H1 (cell line): ENCODE measurements around the gene TCERG1L. TPM values are rescaled to one million over a fixed set of nuclear protein-coding genes. Genes with fewer than 3 reads are reported as not detected.

Experiments used
- CTCF ChIA-PET: fragments of 300-600 bp; sonication (Branson Sonifier 250); formaldehyde crosslinking; loops from one replicate; lab custom pipeline; 2021; ENCODE audit not compliant: partially characterized antibody; lab: Charles Lee
- POLR2A ChIA-PET: fragments of 300-600 bp; sonication (Branson Sonifier 250); formaldehyde crosslinking; loops from one replicate; lab custom pipeline; 2021; ENCODE audit warnings: inconsistent platforms; ENCODE audit not compliant: partially characterized antibody; lab: Charles Lee
- DNase-seq, 2 experiments: peaks; one replicate each; pipeline versions ENCODE4 v3.0.0 to v3.0.0-alpha.2; 2010 to 2022; ENCODE audit warnings: low spot score in 2 of 2, low read depth in 1 of 2, mixed read lengths in 1 of 2
- FAIRE-seq: peaks from 2 replicates; lab custom pipeline; 2011; peaks lifted over from hg19 to GRCh38; lab: Jason Lieb, UNC
- H2AFZ ChIP-seq: 2 replicates; pipeline ENCODE4 v1.8.1; 2012; ENCODE audit warnings: low read length, inconsistent platforms
- H2AK5ac ChIP-seq: 2 replicates; pipeline ENCODE4 v1.6.1; 2013; ENCODE audit warnings: low read depth, low read length
- H2BK120ac ChIP-seq: replicated peaks from 2 replicates; pipeline ENCODE3; 2013; ENCODE audit warnings: low read depth, low read length, inconsistent platforms
- H2BK12ac ChIP-seq: 2 replicates; pipeline ENCODE4 v1.6.1; 2013; ENCODE audit warnings: low read depth, low read length
- H2BK15ac ChIP-seq: 2 replicates; pipeline ENCODE4 v1.6.1; 2013; ENCODE audit warnings: low read length
- H2BK20ac ChIP-seq: 2 replicates; pipeline ENCODE4 v1.6.1; 2013; ENCODE audit warnings: low read length
- H2BK5ac ChIP-seq: 2 replicates; pipeline ENCODE4 v1.6.1; 2013; ENCODE audit warnings: low read depth, low read length
- H3K14ac ChIP-seq: 2 replicates; pipeline ENCODE4 v1.6.1; 2013; ENCODE audit warnings: inconsistent platforms; ENCODE audit not compliant: insufficient read length
- H3K18ac ChIP-seq: 2 replicates; pipeline ENCODE4 v1.6.1; 2013; ENCODE audit warnings: low read length; ENCODE audit errors: extremely low read depth
- H3K23ac ChIP-seq: 2 replicates; pipeline ENCODE4 v1.6.1; 2013; ENCODE audit warnings: inconsistent platforms; ENCODE audit not compliant: insufficient read length
- H3K23me2 ChIP-seq: 2 replicates; pipeline ENCODE4 v1.6.1; 2013; ENCODE audit warnings: low read depth, low read length
- H3K27ac ChIP-seq: 2 replicates; pipeline ENCODE4 v1.6.1; 2011; ENCODE audit warnings: low read depth, low read length, inconsistent platforms
- H3K27me3 ChIP-seq, 4 experiments: replicated peaks in 1 of 4; 1 replicate in 1 of 4; 2 replicates in 3 of 4; pipeline versions ENCODE4 v1.6.1 to v1.8.1; 2011 to 2013; ENCODE audit warnings: low read length in 3 of 4, mild to moderate bottlenecking in 3 of 4, inconsistent platforms in 2 of 4, mixed read lengths in 2 of 4, moderate library complexity in 1 of 4; ENCODE audit not compliant: control insufficient read depth in 3 of 4, insufficient read depth in 3 of 4; ENCODE audit errors: extremely low read depth in 1 of 4
- H3K36me3 ChIP-seq, 4 experiments: 2 replicates each; pipeline versions ENCODE4 v1.6.1 to v1.8.1; 2011 to 2013; ENCODE audit warnings: mild to moderate bottlenecking in 4 of 4, low read length in 3 of 4, moderate library complexity in 2 of 4, control low read depth in 1 of 4, inconsistent platforms in 1 of 4; ENCODE audit not compliant: insufficient read depth in 4 of 4, control insufficient read depth in 2 of 4
- H3K4ac ChIP-seq: replicated peaks from 2 replicates; pipeline ENCODE3; 2013; ENCODE audit warnings: low read length, low read depth, mixed read lengths, inconsistent platforms; ENCODE audit not compliant: insufficient read length
- H3K4me1 ChIP-seq, 4 experiments: replicated peaks in 1 of 4; 1 replicate in 1 of 4; 2 replicates in 3 of 4; pipeline versions ENCODE4 v1.6.1 to v1.8.1; 2011 to 2013; ENCODE audit warnings: low read length in 3 of 4, inconsistent platforms in 2 of 4, mixed read lengths in 1 of 4; ENCODE audit not compliant: insufficient read depth in 4 of 4, control insufficient read depth in 3 of 4
- H3K4me2 ChIP-seq, 2 experiments: 2 replicates each; pipeline versions ENCODE4 v1.6.1 to v1.8.1; 2011 to 2013; ENCODE audit warnings: low read depth in 2 of 2, low read length in 2 of 2, control low read depth in 1 of 2, inconsistent platforms in 1 of 2, mild to moderate bottlenecking in 1 of 2; ENCODE audit not compliant: insufficient read depth in 1 of 2
- H3K4me3 ChIP-seq, 4 experiments: fragments of 200-600, 300-600 bp in 1 of 4; sonication (generic), shearing (Covaris generic), sonication (Bioruptor Twin) in 1 of 4; 2 replicates each; pipeline versions ENCODE4 v1.5.1 to v1.8.1; 2011 to 2016; ENCODE audit warnings: low read length in 4 of 4, low read depth in 3 of 4, control low read depth in 2 of 4, inconsistent platforms in 2 of 4, mild to moderate bottlenecking in 2 of 4, mixed read lengths in 1 of 4, moderate library complexity in 1 of 4; ENCODE audit not compliant: insufficient read depth in 2 of 4; ENCODE audit errors: extremely low read depth in 1 of 4
- H3K56ac ChIP-seq: replicated peaks from 2 replicates; pipeline ENCODE3; 2013; ENCODE audit warnings: low read depth, mild to moderate bottlenecking, mixed read lengths, low read length, inconsistent platforms; ENCODE audit not compliant: insufficient read length
- H3K79me1 ChIP-seq: 2 replicates; pipeline ENCODE4 v1.6.1; 2013; ENCODE audit warnings: low read depth, low read length, control low read depth
- H3K79me2 ChIP-seq, 2 experiments: 2 replicates each; pipeline versions ENCODE4 v1.6.1 to v1.8.1; 2012 to 2013; ENCODE audit warnings: low read length in 2 of 2, mild to moderate bottlenecking in 2 of 2, inconsistent platforms in 1 of 2; ENCODE audit not compliant: insufficient read depth in 2 of 2, control insufficient read depth in 1 of 2
- H3K9ac ChIP-seq, 4 experiments: replicated peaks in 1 of 4; 1 replicate in 1 of 4; 2 replicates in 3 of 4; pipeline versions ENCODE4 v1.6.1 to v1.8.1; 2011 to 2013; ENCODE audit warnings: low read depth in 3 of 4, low read length in 3 of 4, control low read depth in 2 of 4, mild to moderate bottlenecking in 2 of 4, moderate library complexity in 2 of 4, inconsistent platforms in 1 of 4; ENCODE audit errors: extremely low read depth in 1 of 4
- H3K9me3 ChIP-seq, 2 experiments: 2 replicates each; pipeline versions ENCODE4 v1.6.1 to v1.8.1; 2012 to 2013; ENCODE audit warnings: mild to moderate bottlenecking in 2 of 2, moderate library complexity in 2 of 2, control low read depth in 1 of 2, inconsistent platforms in 1 of 2, low read depth in 1 of 2, low read length in 1 of 2, mixed read lengths in 1 of 2; ENCODE audit not compliant: insufficient read depth in 2 of 2
- H4K20me1 ChIP-seq, 2 experiments: replicated peaks in 1 of 2; 2 replicates each; pipeline versions ENCODE3 to v1.8.1; 2011 to 2013; ENCODE audit warnings: inconsistent platforms in 2 of 2, low read length in 2 of 2, mild to moderate bottlenecking in 1 of 2; ENCODE audit not compliant: insufficient read depth in 2 of 2, control insufficient read depth in 1 of 2
- H4K5ac ChIP-seq: 2 replicates; pipeline ENCODE4 v1.6.1; 2013; ENCODE audit warnings: low read length, low read depth, mixed read lengths, inconsistent platforms; ENCODE audit not compliant: insufficient read length
- H4K8ac ChIP-seq: 2 replicates; pipeline ENCODE4 v1.8.0; 2013; ENCODE audit warnings: mild to moderate bottlenecking, moderate library complexity, low read length, inconsistent platforms; ENCODE audit not compliant: insufficient read depth; ENCODE audit errors: extremely low read depth
- H4K91ac ChIP-seq: replicated peaks from 2 replicates; pipeline ENCODE3; 2013; ENCODE audit warnings: low read length, mixed read lengths, inconsistent platforms; ENCODE audit not compliant: insufficient read length
- CEBPB ChIP-seq: IDR thresholded peaks from 2 replicates; pipeline ENCODE4 v1.6.1; 2012; ENCODE audit warnings: low read depth, low read length
- CHD1 ChIP-seq: IDR thresholded peaks from 2 replicates; pipeline ENCODE4 v1.6.1; 2012; ENCODE audit warnings: low read depth, low read length, improper control_type of control experiment
- EP300 ChIP-seq, 2 experiments: IDR thresholded peaks; 1 replicate in 1 of 2; 2 replicates in 1 of 2; pipeline ENCODE4 v1.6.1; 2011 to 2012; ENCODE audit warnings: low read depth in 2 of 2, low read length in 2 of 2, mild to moderate bottlenecking in 2 of 2, borderline replicate concordance in 1 of 2, inconsistent platforms in 1 of 2, moderate library complexity in 1 of 2
- HDAC2 ChIP-seq, 2 experiments: fragments of 300-600 bp in 1 of 2; sonication (generic) in 1 of 2; IDR thresholded peaks; 2 replicates each; pipeline ENCODE4 v1.6.1; 2011 to 2012; ENCODE audit warnings: low read depth in 2 of 2, low read length in 2 of 2, mild to moderate bottlenecking in 2 of 2, moderate library complexity in 2 of 2, borderline replicate concordance in 1 of 2, inconsistent platforms in 1 of 2
- PHF8 ChIP-seq: fragments of 200-600 bp; sonication (generic); conservative IDR thresholded peaks from 2 replicates; pipeline ENCODE4 v1.7.1; 2012; ENCODE audit warnings: low read depth, mild to moderate bottlenecking, inconsistent platforms, low read length, moderate library complexity
- POLR2AphosphoS5 ChIP-seq: IDR thresholded peaks from 2 replicates; pipeline ENCODE4 v1.6.1; 2011; ENCODE audit warnings: low read depth, low read length
- RXRA ChIP-seq: IDR thresholded peaks from 2 replicates; pipeline ENCODE4 v1.6.1; 2011; ENCODE audit warnings: low read depth, mild to moderate bottlenecking, low read length, moderate library complexity; ENCODE audit not compliant: insufficient read depth
- SAP30 ChIP-seq: fragments of 300-600 bp; sonication (generic); IDR thresholded peaks from 2 replicates; pipeline ENCODE4 v1.7.1; 2012; ENCODE audit warnings: low read length, moderate library complexity, mild to moderate bottlenecking, inconsistent platforms; ENCODE audit not compliant: insufficient read depth, insufficient replicate concordance
- SP1 ChIP-seq: IDR thresholded peaks from 2 replicates; pipeline ENCODE4 v1.6.1; 2011; ENCODE audit warnings: low read depth, low read length
- TBP ChIP-seq: IDR thresholded peaks from 2 replicates; pipeline ENCODE4 v1.6.1; 2011; ENCODE audit warnings: low read depth, low read length, improper control_type of control experiment
- TEAD4 ChIP-seq: IDR thresholded peaks from 2 replicates; pipeline ENCODE4 v1.6.1; 2012; ENCODE audit warnings: low read depth, low read length, inconsistent platforms, mixed read lengths
- WGBS, 2 experiments: shearing (Covaris generic) in 1 of 2; methylation state at CpG; one replicate each; pipeline versions ENCODE4 v1.1.6 to v1.1.7; 2013 to 2015; ENCODE audit warnings: low lambda C conversion rate in 2 of 2, mixed read lengths in 2 of 2, inconsistent platforms in 1 of 2, low coverage in 1 of 2, missing lambda C conversion rate in 1 of 2; ENCODE audit not compliant: insufficient replicate concordance in 2 of 2, insufficient coverage in 1 of 2, insufficient read length in 1 of 2; ENCODE audit errors: extremely low coverage in 1 of 2, missing lambda C conversion rate in 1 of 2; 5-methylcytosine and 5-hydroxymethylcytosine counted together
- polyA plus RNA-seq, 7 experiments: library from polyadenylated mRNA; depleted of rRNA in 3 of 7; stranded (reverse) in 5 of 7; unstranded in 2 of 7; fragments of >200 nt in 5 of 7; fragments of 200-250 nt in 2 of 7; gene quantifications; 1 replicate in 5 of 7; 2 replicates in 1 of 7; 4 replicates in 1 of 7; pipeline versions ENCODE4 v1.2.1 to v1.2.3, GENCODE V29; 2011 to 2013; ENCODE audit warnings: missing spikeins in 2 of 7, mixed read lengths in 2 of 7
- total RNA-seq: library from RNA; stranded (reverse); fragmentation: NEBNext Ultra II Directional; extraction: Animal tissue kit (Norgen Biotek cat#: 25700); gene quantifications from 2 replicates; pipeline ENCODE4 v1.2.1, GENCODE V29; 2021
- TF ChIP-seq, protein P1 (sequence below): IDR thresholded peaks from 2 replicates; pipeline ENCODE4 v1.6.1; 2012; ENCODE audit warnings: inconsistent platforms

The TCERG1L gene
- total and polyA plus RNA-seq, 2 of the 8 experiments (the other 6 are each of a cell fraction or from before 2014, with no cell fraction given), result 3.9 to 6.9 TPM

GRCh38 chr10:131089150-131089549, 222.4 kb downstream of the TCERG1L start:
- H3K27me3 ChIP-seq, result no peaks in the 10 kb centered on the region; a peak in 3 of 7 replicates
- no peak overlapping the region for H2BK120ac ChIP-seq
- no peak overlapping the region; the same call in 1 of the 2 replicates for H2AK5ac ChIP-seq
- no peaks in the 10 kb centered on the region for H3K79me2 ChIP-seq
- no peak overlapping the region for H4K5ac ChIP-seq
- no peak for TF ChIP-seq RXRA
- no peak for TF ChIP-seq CEBPB
- TF ChIP-seq SAP30, result no peak
- no peak for TF ChIP-seq EP300 (IDR thresholded peaks at IDR 0.05; ENCODE audit: borderline replicate concordance in 1 of 2, low read depth in 2 of 2, low read length in 2 of 2)
- TF ChIP-seq TEAD4, result no peak
- TF ChIP-seq POLR2AphosphoS5, result no peak
- no peak for TF ChIP-seq SP1
- no peak for TF ChIP-seq HDAC2 (IDR thresholded peaks at IDR 0.05; ENCODE audit: borderline replicate concordance in 1 of 2, low read depth in 2 of 2, low read length in 2 of 2)
- no peak for TF ChIP-seq PHF8
- no peak for TF ChIP-seq TBP
- TF ChIP-seq, protein P1, sequence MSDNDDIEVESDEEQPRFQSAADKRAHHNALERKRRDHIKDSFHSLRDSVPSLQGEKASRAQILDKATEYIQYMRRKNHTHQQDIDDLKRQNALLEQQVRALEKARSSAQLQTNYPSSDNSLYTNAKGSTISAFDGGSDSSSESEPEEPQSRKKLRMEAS, result no peak
- TF ChIP-seq CHD1, result no peak
- H3K18ac ChIP-seq, result 0 out of 2 replicates have a peak overlapping the region, but pooled peaks have one; percentile 24
- no peak overlapping the region for H3K14ac ChIP-seq
- no peak overlapping the region for H4K8ac ChIP-seq
- no peak overlapping the region for H3K4ac ChIP-seq
- H2BK15ac ChIP-seq, result no peak overlapping the region
- H3K9ac ChIP-seq, result no peak overlapping the region
- H3K4me1 ChIP-seq, result peaks cover 0 to 15% (median 4%) of the 10 kb centered on the region in 4 experiments; a peak in 4 of 7 replicates
- H3K4me2 ChIP-seq, result no peak overlapping the region
- H3K27ac ChIP-seq, result no peak overlapping the region
- ChIA-PET POLR2A (no interaction called here), CTCF (interaction anchor here (0.9 to 2.2 kb wide), 24 partner anchors 9 to 365 kb away, joined by 3 to 12 read pairs (median 4); no protein-coding TSS in a partner anchor)
- no peaks in the 10 kb centered on the region for H4K20me1 ChIP-seq
- H3K4me3 ChIP-seq, result no peak overlapping the region
- no peak overlapping the region; the same call in 1 of the 2 replicates for H2BK5ac ChIP-seq
- no peaks in the 10 kb centered on the region for H3K36me3 ChIP-seq
- no peak overlapping the region for H3K23ac ChIP-seq
- 0 out of 2 replicates have a peak overlapping the region, but pooled peaks have one; percentile 61 for H2BK20ac ChIP-seq
- H2BK12ac ChIP-seq, result 0 out of 2 replicates have a peak overlapping the region, but pooled peaks have one; percentile 50
- H4K91ac ChIP-seq, result peak overlapping the region; percentile 44
- H3K9me3 ChIP-seq, result no peaks in the 10 kb centered on the region; a peak in 1 of 4 replicates
- no peak for FAIRE-seq
- no peak for DNase-seq
- no peaks in the 10 kb centered on the region for H3K23me2 ChIP-seq
- H3K79me1 ChIP-seq, result no peaks in the 10 kb centered on the region
- WGBS, 2 experiments, result 93% methylated on average over 19 of the region's 21 CpGs; no CpG with 5 or more reads in 1 of the 2 experiments
- H2AFZ ChIP-seq, result no peak overlapping the region
- H3K56ac ChIP-seq, result no peak overlapping the region
